Measurements from ENCODE around the gene RALGAPA2. TPM values are rescaled to one million over a fixed set of nuclear protein-coding genes. Genes with fewer than 3 reads are reported as not detected.

The RALGAPA2 gene
- total RNA-seq, 1 experiment from 2014 or later, result 13.4 TPM

- TF ChIP-seq CTCF (IDR thresholded peaks at IDR 0.05) (no peak), SIN3A (IDR thresholded peaks at IDR 0.05; ENCODE audit: borderline replicate concordance, insufficient read depth, low read depth, low read length) (no peak), REST (IDR thresholded peaks at IDR 0.05; ENCODE audit: insufficient read depth in 1 of 2, low read depth in 2 of 2, low read length in 1 of 2) (no peak)
- Histone ChIP-seq H3K27ac (ENCODE audit: low read length) (no peak overlapping the region), H3K4me3 (ENCODE audit: low read depth in 2 of 2, low read length in 2 of 2) (no peak overlapping the region), H3K36me3 (ENCODE audit: control insufficient read depth, insufficient read depth, low read length) (no peaks in the 10 kb centered on the region), H3K27me3 (ENCODE audit: control insufficient read depth, insufficient read depth, low read length) (no peaks in the 10 kb centered on the region), H3K4me1 (ENCODE audit: control insufficient read depth, insufficient read depth, low read length) (peaks cover 5% of the 10 kb centered on the region; the same call in 1 of the 2 replicates), H3K9me3 (ENCODE audit: control insufficient read depth, insufficient read depth, low read depth, low read length) (no peaks in the 10 kb centered on the region)
- BruUV-seq (replicated peaks), result no TSS peak
- DNase-seq (ENCODE audit: low read depth, low spot score) (no peak), ATAC-seq (no peak)
- POLR2A ChIA-PET, result no interaction called here
- CTCF ChIA-PET, result no interaction called here
- in situ Hi-C loops (cut with HindIII; ENCODE audit: low pct_unique_long_range_greater_than_20kb, low sequenced_read_pairs) (no loop called here), intact Hi-C loops (cut with micrococcal nuclease; ENCODE audit: unreplicated experiment) (no loop called here)
These were observed 6.2 kb downstream of the RALGAPA2 start for GRCh38 chr20:20706285-20706684.

- no peak overlapping the region for H3K4me3 ChIP-seq (ENCODE audit: low read depth in 2 of 2, low read length in 2 of 2)
- intact Hi-C loops (cut with micrococcal nuclease; ENCODE audit: unreplicated experiment), result no loop called here
- BruUV-seq (replicated peaks), result no TSS peak
- DNase-seq (ENCODE audit: low read depth, low spot score) (no peak), ATAC-seq (no peak)
- H3K27ac ChIP-seq (ENCODE audit: low read length), result no peak overlapping the region
- ChIA-PET CTCF (no interaction called here), POLR2A (no interaction called here)
- TF ChIP-seq SIN3A (IDR thresholded peaks at IDR 0.05; ENCODE audit: borderline replicate concordance, insufficient read depth, low read depth, low read length) (no peak), REST (IDR thresholded peaks at IDR 0.05; ENCODE audit: insufficient read depth in 1 of 2, low read depth in 2 of 2, low read length in 1 of 2) (no peak), POLR2AphosphoS5 (IDR thresholded peaks at IDR 0.05; ENCODE audit: low read depth, low read length) (no peak), CTCF (IDR thresholded peaks at IDR 0.05) (no peak), TCF7L2 (IDR thresholded peaks at IDR 0.05; ENCODE audit: low read depth, low read length) (no peak)
- H3K9me3 ChIP-seq (ENCODE audit: control insufficient read depth, insufficient read depth, low read depth, low read length), result no peaks in the 10 kb centered on the region
- no peaks in the 10 kb centered on the region for H3K4me1 ChIP-seq (ENCODE audit: control insufficient read depth, insufficient read depth, low read length)
- no peaks in the 10 kb centered on the region for H3K27me3 ChIP-seq (ENCODE audit: control insufficient read depth, insufficient read depth, low read length)
- H3K36me3 ChIP-seq (ENCODE audit: control insufficient read depth, insufficient read depth, low read length), result no peaks in the 10 kb centered on the region
- in situ Hi-C loops (cut with HindIII; ENCODE audit: low pct_unique_long_range_greater_than_20kb, low sequenced_read_pairs), result no loop called here
These were observed 9.9 kb downstream of the RALGAPA2 start for GRCh38 chr20:20702330-20703245.

Data from Panc1 (cell line).